Tongue (tissue), 2 donors: ENCODE results near the gene SMYD4. TPM values are rescaled to one million over a fixed set of nuclear protein-coding genes. Genes with fewer than 3 reads are reported as not detected.

Experiments used
- DNase-seq: peaks from one replicate; pipeline ENCODE4 v3.0.0-alpha.2; 2015
- total RNA-seq: library from RNA; depleted of rRNA; stranded (reverse); fragments of >200 nt; gene quantifications from one replicate; pipeline ENCODE4 v1.2.3, GENCODE V29; 2014

Gene SMYD4
- total RNA-seq, 1 donor from 2014 or later: 16.1 TPM

- no peak for DNase-seq
Measured at GRCh38 chr17:1732241-1732832, 97.4 kb downstream of the SMYD4 start.

GRCh38 chr17:1731194-1731506 is 98.6 kb downstream of the SMYD4 start:
- no peak for DNase-seq

- DNase-seq: peak; percentile 91
Measured at GRCh38 chr17:1730326-1731193, 99.1 kb downstream of the SMYD4 start.

- no peak for DNase-seq
Measured at GRCh38 chr17:1729966-1730325, 99.8 kb downstream of the SMYD4 start.

Other genes with a start within 250 kb of the SMYD4 start
- 9.2 TPM for gene SLC43A2, start 201.1 kb downstream of the SMYD4 start, total RNA-seq
- 17.1 TPM for gene SCARF1, start 184.2 kb downstream of the SMYD4 start, total RNA-seq
- 18.2 TPM for gene RILP, start 180.0 kb downstream of the SMYD4 start, total RNA-seq
- 137 TPM for gene PRPF8, start 145.0 kb downstream of the SMYD4 start, total RNA-seq
- gene TLCD2, start 119.5 kb downstream of the SMYD4 start, total RNA-seq: 4.3 TPM
- gene WDR81, start 105.2 kb downstream of the SMYD4 start, total RNA-seq: 19.4 TPM
- not detected for gene SERPINF2, start 87.0 kb downstream of the SMYD4 start, total RNA-seq
- gene SERPINF1, start 67.8 kb downstream of the SMYD4 start, total RNA-seq: 355 TPM
- 40.5 TPM for gene RPA1, start 103 bp upstream of the SMYD4 start, total RNA-seq
- gene RTN4RL1, start 195.4 kb upstream of the SMYD4 start, total RNA-seq: 1.8 TPM
- gene DPH1, start 200.3 kb upstream of the SMYD4 start, total RNA-seq: 27.8 TPM
- 25.6 TPM for gene OVCA2, start 212.1 kb upstream of the SMYD4 start, total RNA-seq
- gene HIC1, start 225.2 kb upstream of the SMYD4 start, total RNA-seq: 56.1 TPM